Neural progenitor cell (in vitro differentiated cells): ENCODE results near the gene CNTNAP3.
"Not testable (repeated sequence)": the region's sequence is repeated elsewhere in the genome, so short reads cannot be mapped to it uniquely, and the experiment has no call there.

Source experiments
- CTCF ChIP-seq: fragments of 200-600 bp; sonication (generic); IDR thresholded peaks from 2 replicates; pipeline ENCODE4 v1.5.1; 2017; ENCODE audit warnings: antibody characterized with exemption, mild to moderate bottlenecking
- EZH2 ChIP-seq: fragments of 200-600 bp; sonication (generic); IDR thresholded peaks from 2 replicates; pipeline ENCODE4 v1.6.1; 2017; ENCODE audit warnings: antibody characterized with exemption, mild to moderate bottlenecking, moderate library complexity

- TF ChIP-seq EZH2, CTCF: not testable (repeated sequence)
Measured at GRCh38 chr9:39062966-39063365, 225.0 kb downstream of the CNTNAP3 start.
